Activated CD4-positive, alpha-beta T cell treated with anti-CD3 and anti-CD28 coated beads for 36 hours (primary cell): Measurements from ENCODE around the gene DGKI. TPM values are rescaled to one million over a fixed set of nuclear protein-coding genes. Genes with fewer than 3 reads are reported as not detected.

ENCODE experiments used
- ATAC-seq: fragments of 200-7000 bp; cut with Tn5 transposase; one replicate; pipeline ENCODE4 v1.10.0; 2021; ENCODE audit warnings: mild to moderate bottlenecking, moderate library complexity
- CTCF ChIA-PET: fragments of 350-600 bp; sonication (Branson Sonifier 250); formaldehyde crosslinking; loops from one replicate; lab custom pipeline; 2021; ENCODE audit warnings: antibody characterized with exemption; lab: Charles Lee
- POLR2A ChIA-PET: fragments of 350-600 bp; sonication (Branson Sonifier 250); formaldehyde crosslinking; loops from one replicate; lab custom pipeline; 2021; ENCODE audit warnings: antibody characterized with exemption, inconsistent platforms; lab: Charles Lee
- DNase-seq: peaks from one replicate; pipeline ENCODE4 v3.0.0-alpha.2; 2020
- H3K27ac Mint-ChIP-seq: one replicate; pipeline ENCODE4 v1.8.0; 2021; ENCODE audit warnings: mixed read lengths
- H3K27me3 Mint-ChIP-seq: one replicate; pipeline ENCODE4 v1.8.0; 2021; ENCODE audit warnings: mixed read lengths
- H3K36me3 Mint-ChIP-seq: one replicate; pipeline ENCODE4 v1.8.0; 2021; ENCODE audit warnings: low read depth, mixed read lengths
- H3K4me1 Mint-ChIP-seq: one replicate; pipeline ENCODE4 v1.8.0; 2021; ENCODE audit warnings: mixed read lengths
- H3K4me3 Mint-ChIP-seq: one replicate; pipeline ENCODE4 v1.8.0; 2021; ENCODE audit warnings: mild to moderate bottlenecking, moderate library complexity, mixed read lengths
- H3K9me3 Mint-ChIP-seq: one replicate; pipeline ENCODE4 v1.8.0; 2021; ENCODE audit warnings: low read depth, mixed read lengths
- intact Hi-C, 2 experiments: fragments of 100-400 bp; cut with DNase I in 1 of 2; cut with micrococcal nuclease in 1 of 2; formaldehyde crosslinking; loops; one replicate each; pipeline versions ENCODE4 v1.14.2 to v1.15.1; 2022 to 2024; cut with DNase I, micrococcal nuclease
- total RNA-seq, 2 experiments: library from RNA; stranded (reverse); gene quantifications; one replicate each; pipeline ENCODE4 v1.2.3, GENCODE V29; 2021

DGKI gene
- total RNA-seq, 2 experiments from 2014 or later = 2.9 to 3.0 TPM

DNA sequence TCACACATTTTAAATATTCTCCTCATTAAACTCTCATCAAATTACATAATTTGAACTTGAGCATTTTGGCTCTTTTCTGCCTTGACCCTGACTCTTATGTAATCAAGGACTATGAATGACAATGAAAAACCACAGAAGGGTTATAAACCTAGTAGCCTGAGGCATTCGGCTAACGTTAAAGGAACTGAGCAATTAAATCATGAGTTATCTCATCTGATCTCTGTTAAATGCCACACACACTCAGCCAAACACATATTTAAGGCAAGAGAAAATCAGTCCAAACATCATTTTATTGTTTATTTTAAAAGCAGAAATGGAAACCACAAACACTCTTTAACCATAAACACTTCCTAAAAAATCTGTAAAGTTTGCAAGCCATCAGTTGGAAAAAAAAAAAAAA lies 204.3 kb downstream of the DGKI start:
- H3K27ac Mint-ChIP-seq = no peak overlapping the region
- H3K36me3 Mint-ChIP-seq = no peaks in the 10 kb centered on the region
- H3K9me3 Mint-ChIP-seq = no peaks in the 10 kb centered on the region
- peaks cover 17% of the 10 kb centered on the region for H3K27me3 Mint-ChIP-seq
- no peak for DNase-seq
- no peak for ATAC-seq
- no peaks in the 10 kb centered on the region for H3K4me1 Mint-ChIP-seq
- CTCF ChIA-PET = no interaction called here
- H3K4me3 Mint-ChIP-seq = no peak overlapping the region
- POLR2A ChIA-PET = no interaction called here
- intact Hi-C loops = no loop called here

GRCh38 chr7:137642031-137642430 lies 204.7 kb downstream of the DGKI start:
- Mint-ChIP-seq H3K36me3 (no peaks in the 10 kb centered on the region), H3K9me3 (no peaks in the 10 kb centered on the region), H3K4me3 (no peak overlapping the region), H3K27me3 (peaks cover 16% of the 10 kb centered on the region), H3K4me1 (no peaks in the 10 kb centered on the region), H3K27ac (no peak overlapping the region)
- intact Hi-C loops = no loop called here
- ChIA-PET CTCF (interaction anchor here (1.1 to 1.5 kb wide), 2 partner anchors 14 to 360 kb away, joined by 3 to 7 read pairs; partner anchors contain the start of gene CREB3L2), POLR2A (no interaction called here)
- ATAC-seq = no peak
- DNase-seq = no peak

- Mint-ChIP-seq H3K27ac (no peak overlapping the region), H3K36me3 (no peaks in the 10 kb centered on the region), H3K4me1 (no peaks in the 10 kb centered on the region), H3K4me3 (no peak overlapping the region), H3K9me3 (no peaks in the 10 kb centered on the region), H3K27me3 (peaks cover 4% of the 10 kb centered on the region)
- DNase-seq (no peak), ATAC-seq (no peak)
- intact Hi-C loops = no loop called here
- CTCF ChIA-PET = interaction anchor here (0.5 to 0.9 kb wide), 3 partner anchors 10 to 391 kb away, joined by 3 to 4 read pairs (median 3); no protein-coding TSS in a partner anchor
- POLR2A ChIA-PET = no interaction called here
Observed at GRCh38 chr7:137636376-137636775, 210.4 kb downstream of the DGKI start.

- intact Hi-C loops = no loop called here
Observed at GRCh38 chr7:137635874-137636273, 210.9 kb downstream of the DGKI start.

GRCh38 chr7:137635132-137635531 lies 211.6 kb downstream of the DGKI start:
- H3K4me3 Mint-ChIP-seq = no peak overlapping the region
- intact Hi-C loops = no loop called here
- no peaks in the 10 kb centered on the region for H3K9me3 Mint-ChIP-seq
- DNase-seq = no peak
- H3K27me3 Mint-ChIP-seq = peaks cover 4% of the 10 kb centered on the region
- H3K27ac Mint-ChIP-seq = no peak overlapping the region
- ChIA-PET CTCF (interaction anchor here (0.9 to 1.2 kb wide), 2 partner anchors 94 to 265 kb away, joined by 3 to 4 read pairs; no protein-coding TSS in a partner anchor), POLR2A (no interaction called here)
- ATAC-seq = no peak
- H3K4me1 Mint-ChIP-seq = no peaks in the 10 kb centered on the region
- no peaks in the 10 kb centered on the region for H3K36me3 Mint-ChIP-seq

More at GRCh38 chr7:137635874-137636273, 210.9 kb downstream of the DGKI start:
- no peaks in the 10 kb centered on the region for H3K4me1 Mint-ChIP-seq
- H3K4me3 Mint-ChIP-seq = no peak overlapping the region
- DNase-seq = no peak
- peaks cover 4% of the 10 kb centered on the region for H3K27me3 Mint-ChIP-seq
- no peak for ATAC-seq
- no peak overlapping the region for H3K27ac Mint-ChIP-seq
- H3K9me3 Mint-ChIP-seq = no peaks in the 10 kb centered on the region
- no peaks in the 10 kb centered on the region for H3K36me3 Mint-ChIP-seq
- ChIA-PET CTCF (interaction anchor here (0.5 to 1.2 kb wide), 4 partner anchors 10 to 392 kb away, joined by 3 to 4 read pairs (median 4); no protein-coding TSS in a partner anchor), POLR2A (no interaction called here)

- H3K4me3 Mint-ChIP-seq = no peak overlapping the region
Observed at GRCh38 chr7:137634356-137634755, 212.4 kb downstream of the DGKI start.

DNA sequence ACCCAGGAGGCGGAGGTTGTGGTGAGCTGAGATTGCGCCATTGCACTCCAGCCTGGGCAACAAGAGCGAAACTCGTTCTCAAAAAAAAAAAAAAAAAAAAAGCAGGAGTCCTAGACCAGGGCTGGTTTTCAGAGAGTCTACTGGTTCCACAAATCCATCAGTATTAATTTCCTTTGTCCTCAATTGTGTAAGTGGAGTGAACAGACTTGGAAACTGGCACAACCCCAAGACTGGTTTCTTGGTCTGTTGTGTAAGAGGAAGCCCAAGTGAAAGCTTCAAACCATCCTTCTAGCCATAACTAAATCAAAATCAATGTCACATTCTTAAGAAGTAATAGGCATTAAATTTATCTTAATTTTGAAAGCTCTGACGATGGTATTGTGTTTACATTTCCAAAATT lies 213.6 kb downstream of the DGKI start:
- peaks cover 1% of the 10 kb centered on the region for H3K27me3 Mint-ChIP-seq
- no peak overlapping the region for H3K27ac Mint-ChIP-seq
- H3K4me1 Mint-ChIP-seq = no peaks in the 10 kb centered on the region
- ChIA-PET CTCF (interaction anchor here (1.4 kb wide), 1 partner anchor 10 kb away, joined by 4 read pairs; no protein-coding TSS in a partner anchor), POLR2A (no interaction called here)
- no peak overlapping the region for H3K4me3 Mint-ChIP-seq
- ATAC-seq (no peak), DNase-seq (no peak)
- H3K9me3 Mint-ChIP-seq = no peaks in the 10 kb centered on the region
- intact Hi-C loops = no loop called here
- H3K36me3 Mint-ChIP-seq = no peaks in the 10 kb centered on the region

More at GRCh38 chr7:137634356-137634755, 212.4 kb downstream of the DGKI start:
- Mint-ChIP-seq H3K4me1 (no peaks in the 10 kb centered on the region), H3K9me3 (no peaks in the 10 kb centered on the region), H3K27me3 (peaks cover 4% of the 10 kb centered on the region), H3K27ac (no peak overlapping the region), H3K36me3 (no peaks in the 10 kb centered on the region)
- ChIA-PET POLR2A (no interaction called here), CTCF (interaction anchor here (0.9 kb wide), 1 partner anchor 94 kb away, joined by 3 read pairs; no protein-coding TSS in a partner anchor)
- ATAC-seq = no peak
- DNase-seq = no peak
- intact Hi-C loops = no loop called here

- no peak overlapping the region for H3K4me3 Mint-ChIP-seq
- no peak overlapping the region for H3K27ac Mint-ChIP-seq
- ChIA-PET POLR2A (no interaction called here), CTCF (interaction anchor here (0.9 to 2.9 kb wide), 3 partner anchors 13 to 29 kb away, joined by 3 to 17 read pairs (median 3); no protein-coding TSS in a partner anchor)
- peaks cover 2% of the 10 kb centered on the region for H3K27me3 Mint-ChIP-seq
- H3K4me1 Mint-ChIP-seq = no peaks in the 10 kb centered on the region
- ATAC-seq (no peak), DNase-seq (no peak)
- H3K36me3 Mint-ChIP-seq = no peaks in the 10 kb centered on the region
- H3K9me3 Mint-ChIP-seq = no peaks in the 10 kb centered on the region
- intact Hi-C loops = no loop called here
Observed at GRCh38 chr7:137628216-137628615, 218.6 kb downstream of the DGKI start.

GRCh38 chr7:137626469-137627067 lies 220.2 kb downstream of the DGKI start:
- DNase-seq (peak; percentile 69), ATAC-seq (peak; percentile 51)
- CTCF ChIA-PET = interaction anchor here (0.6 to 2.9 kb wide), 12 partner anchors 10 to 315 kb away, joined by 3 to 17 read pairs (median 4); no protein-coding TSS in a partner anchor
- no peak overlapping the region for H3K27ac Mint-ChIP-seq
- H3K36me3 Mint-ChIP-seq = no peaks in the 10 kb centered on the region
- H3K9me3 Mint-ChIP-seq = no peaks in the 10 kb centered on the region
- POLR2A ChIA-PET = no interaction called here
- H3K4me1 Mint-ChIP-seq = no peaks in the 10 kb centered on the region
- no peak overlapping the region for H3K4me3 Mint-ChIP-seq
- peaks cover 2% of the 10 kb centered on the region for H3K27me3 Mint-ChIP-seq
- intact Hi-C loops = loop anchor here in 1 of 2 experiments (2.0 kb wide), 1 partner anchor 20 kb away; no protein-coding TSS in a partner anchor

DNA sequence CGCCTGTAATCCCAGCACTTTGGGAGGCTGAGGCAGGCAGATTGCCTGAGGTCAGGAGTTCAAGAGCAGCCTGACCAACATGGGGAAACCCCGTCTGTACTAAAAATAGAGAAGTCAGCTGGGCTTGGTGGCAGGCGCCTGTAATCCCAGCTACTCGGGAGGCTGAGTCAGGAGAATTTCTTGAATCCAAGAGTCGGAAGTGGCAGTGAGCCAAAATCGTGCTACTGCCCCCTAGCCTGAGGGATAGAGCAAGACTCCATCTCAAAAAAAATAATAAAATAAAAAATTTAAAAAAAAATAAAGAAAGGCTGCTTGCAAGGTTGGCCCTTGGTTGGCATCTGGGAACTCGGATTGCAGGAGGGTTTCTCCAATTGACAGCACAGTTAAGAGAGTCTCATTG lies 221.6 kb downstream of the DGKI start:
- DNase-seq (no peak), ATAC-seq (no peak)
- CTCF ChIA-PET = interaction anchor here (1.5 kb wide), 2 partner anchors 11 to 17 kb away, joined by 5 to 7 read pairs; no protein-coding TSS in a partner anchor
- no peaks in the 10 kb centered on the region for H3K36me3 Mint-ChIP-seq
- no peak overlapping the region for H3K27ac Mint-ChIP-seq
- POLR2A ChIA-PET = no interaction called here
- intact Hi-C loops = no loop called here
- H3K9me3 Mint-ChIP-seq = no peaks in the 10 kb centered on the region
- H3K4me1 Mint-ChIP-seq = no peaks in the 10 kb centered on the region
- peaks cover 2% of the 10 kb centered on the region for H3K27me3 Mint-ChIP-seq
- no peak overlapping the region for H3K4me3 Mint-ChIP-seq

DNA sequence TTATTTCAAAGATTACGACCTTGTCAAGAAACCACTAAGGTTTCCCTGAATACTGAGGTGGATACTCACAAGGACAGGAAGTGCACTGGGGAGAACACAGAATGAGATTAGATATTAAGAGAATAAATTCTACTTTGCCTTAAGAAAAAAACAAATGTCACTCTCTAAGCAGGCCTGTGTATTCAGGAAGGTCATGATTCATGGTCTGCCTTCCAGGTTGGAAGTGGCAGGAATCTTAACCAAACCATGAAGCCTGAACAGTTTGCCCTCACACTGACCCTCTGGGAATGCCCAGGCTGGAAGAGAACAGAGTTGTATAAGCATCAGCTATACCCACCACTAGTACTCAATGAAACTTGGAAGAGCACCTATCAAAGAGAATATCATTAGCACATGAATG lies 227.6 kb downstream of the DGKI start:
- CTCF ChIA-PET = no interaction called here
- no peaks in the 10 kb centered on the region for H3K36me3 Mint-ChIP-seq
- DNase-seq (no peak), ATAC-seq (no peak)
- H3K27me3 Mint-ChIP-seq = peaks cover 5% of the 10 kb centered on the region
- H3K9me3 Mint-ChIP-seq = no peaks in the 10 kb centered on the region
- POLR2A ChIA-PET = no interaction called here
- intact Hi-C loops = no loop called here
- no peak overlapping the region for H3K4me3 Mint-ChIP-seq
- H3K27ac Mint-ChIP-seq = no peak overlapping the region
- H3K4me1 Mint-ChIP-seq = no peaks in the 10 kb centered on the region

GRCh38 chr7:137618748-137619147 lies 228.0 kb downstream of the DGKI start:
- H3K36me3 Mint-ChIP-seq = no peaks in the 10 kb centered on the region
- no peak for ATAC-seq
- CTCF ChIA-PET = no interaction called here
- DNase-seq = no peak
- H3K27me3 Mint-ChIP-seq = peaks cover 5% of the 10 kb centered on the region
- no peak overlapping the region for H3K4me3 Mint-ChIP-seq
- no peaks in the 10 kb centered on the region for H3K9me3 Mint-ChIP-seq
- H3K4me1 Mint-ChIP-seq = no peaks in the 10 kb centered on the region
- intact Hi-C loops = no loop called here
- POLR2A ChIA-PET = no interaction called here
- no peak overlapping the region for H3K27ac Mint-ChIP-seq
